ENCODE data around the gene RGL2.

- TF ChIP-seq CTCF (IDR thresholded peaks at IDR 0.05) (no peak), ZFX (IDR thresholded peaks at IDR 0.05; ENCODE audit: borderline replicate concordance) (no peak)
Measured at GRCh38 chr6:33314515-33314942, 15.8 kb upstream of the RGL2 start.
